Colon (tissue), 2 donors: ENCODE results near the gene UBE2D2.

Experiments used
- FAIRE-seq: peaks from 2 replicates; lab custom pipeline; 2012; peaks lifted over from hg19 to GRCh38; lab: Jason Lieb, UNC
- donor health status: control.
- donor health status: control.

The UBE2D2 gene

DNA sequence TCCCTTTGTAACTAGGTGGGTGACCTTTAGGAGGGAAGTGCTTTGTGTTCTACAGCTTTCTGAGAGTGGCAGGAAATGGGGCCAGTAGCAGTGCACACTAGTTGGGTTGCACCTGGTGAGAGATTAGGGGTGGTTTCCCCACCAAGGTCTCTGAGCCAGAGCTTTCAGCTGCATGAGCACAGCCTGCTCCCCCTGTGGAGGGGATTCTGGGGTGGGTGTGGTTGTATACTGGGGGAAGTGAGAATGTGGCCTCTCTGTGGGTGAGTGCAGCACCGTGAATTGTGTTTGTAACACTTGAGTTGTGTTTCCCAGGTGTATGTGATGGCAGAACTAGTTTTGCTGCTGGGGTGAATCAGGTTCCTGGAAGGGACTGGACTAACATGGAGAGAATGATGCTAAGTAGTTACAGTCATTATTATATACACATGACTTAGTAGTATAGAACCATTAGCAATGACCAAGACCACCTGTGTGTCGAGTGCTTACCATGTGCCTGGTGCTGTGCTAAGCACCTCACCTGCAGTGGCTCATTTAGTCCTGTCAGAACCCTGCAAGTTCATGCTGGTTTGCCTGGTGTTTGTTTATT, 75.2 kb downstream of the UBE2D2 start:
- FAIRE-seq = no peak

DNA sequence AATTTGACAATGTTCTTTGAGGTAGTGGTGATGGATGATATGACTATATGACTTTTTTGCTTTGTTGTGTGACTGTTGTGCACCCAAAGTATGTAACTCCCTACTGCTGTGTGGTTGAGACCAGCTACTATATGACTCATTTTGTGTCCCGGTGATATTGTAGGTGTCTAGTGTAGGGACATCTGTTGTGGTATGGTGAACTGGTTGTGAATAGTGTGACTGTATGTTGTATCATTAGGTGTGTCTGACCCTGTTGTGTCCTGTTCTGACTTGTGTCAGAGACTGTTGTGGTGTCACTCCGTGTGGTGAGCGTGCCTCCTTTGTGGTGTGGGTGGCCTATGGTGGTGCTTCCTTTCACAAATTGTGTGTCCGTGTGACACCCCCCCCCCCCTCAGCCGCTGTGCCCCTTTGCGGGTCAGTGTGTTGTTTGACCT, 75.9 kb downstream of the UBE2D2 start:
- no peak for FAIRE-seq

DNA sequence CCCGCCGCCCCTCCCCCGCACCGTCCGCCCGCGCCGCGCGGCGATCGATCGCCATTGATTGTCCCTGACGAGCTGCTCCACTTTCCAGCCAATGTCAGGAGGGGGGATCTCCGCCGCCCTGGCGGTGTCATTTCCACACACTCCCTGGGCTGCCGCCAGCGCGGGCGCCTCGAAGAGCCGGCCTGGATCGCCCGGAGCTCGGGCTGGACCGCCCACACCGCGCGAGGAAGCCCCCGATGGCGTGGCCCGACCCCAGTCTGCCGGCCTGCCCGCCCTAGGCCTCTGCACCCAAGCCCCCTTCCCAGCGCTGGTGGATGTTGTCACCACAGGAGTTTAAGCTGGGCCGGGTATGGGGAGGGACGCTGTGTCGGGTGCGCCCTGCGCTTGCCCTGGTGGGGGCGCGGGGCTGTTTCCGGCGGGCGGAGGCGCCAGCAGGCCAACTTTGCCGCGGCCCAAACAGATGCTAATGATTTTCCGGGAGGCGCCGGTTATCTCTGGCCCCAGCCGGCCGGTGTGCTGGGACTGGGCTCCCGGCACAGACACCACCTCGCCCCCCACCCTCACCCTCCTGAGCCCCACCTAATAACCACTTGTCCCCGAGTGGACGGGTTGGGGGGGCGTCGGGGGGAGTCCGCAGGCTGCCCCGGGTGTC, 76.4 kb downstream of the UBE2D2 start:
- no peak for FAIRE-seq

DNA sequence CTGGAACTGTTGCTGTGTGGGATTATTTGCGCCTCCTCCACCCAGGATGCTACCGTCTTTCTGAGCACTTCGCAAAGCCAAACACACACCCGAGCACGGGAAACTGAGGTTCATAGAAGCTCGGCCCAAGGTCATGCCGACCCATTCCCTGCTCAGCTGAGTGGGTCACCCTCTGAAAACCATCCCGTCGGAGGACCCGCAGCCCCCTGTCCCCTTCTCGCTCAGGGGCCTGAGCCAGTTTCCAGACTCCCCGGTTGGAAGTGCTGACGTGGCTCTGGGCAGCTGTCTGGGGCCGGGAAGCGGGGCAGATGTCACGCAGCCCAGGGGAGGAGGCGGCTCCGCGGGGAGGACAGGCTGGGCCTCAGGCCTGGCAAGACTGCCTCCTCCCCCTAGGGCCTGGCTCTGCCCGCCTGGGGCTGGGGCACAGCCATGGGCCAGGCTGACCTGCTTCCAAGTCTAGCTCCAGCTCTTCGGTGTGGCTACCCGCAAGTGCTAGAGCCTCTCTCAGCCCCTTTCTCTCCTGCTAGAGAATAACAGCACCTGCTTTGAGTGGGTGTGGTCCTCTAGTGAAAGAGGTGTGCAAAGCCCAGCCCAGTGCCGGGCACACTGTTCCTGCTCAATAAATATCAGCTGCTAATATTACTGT, 77.1 kb downstream of the UBE2D2 start:
- FAIRE-seq = no peak

DNA sequence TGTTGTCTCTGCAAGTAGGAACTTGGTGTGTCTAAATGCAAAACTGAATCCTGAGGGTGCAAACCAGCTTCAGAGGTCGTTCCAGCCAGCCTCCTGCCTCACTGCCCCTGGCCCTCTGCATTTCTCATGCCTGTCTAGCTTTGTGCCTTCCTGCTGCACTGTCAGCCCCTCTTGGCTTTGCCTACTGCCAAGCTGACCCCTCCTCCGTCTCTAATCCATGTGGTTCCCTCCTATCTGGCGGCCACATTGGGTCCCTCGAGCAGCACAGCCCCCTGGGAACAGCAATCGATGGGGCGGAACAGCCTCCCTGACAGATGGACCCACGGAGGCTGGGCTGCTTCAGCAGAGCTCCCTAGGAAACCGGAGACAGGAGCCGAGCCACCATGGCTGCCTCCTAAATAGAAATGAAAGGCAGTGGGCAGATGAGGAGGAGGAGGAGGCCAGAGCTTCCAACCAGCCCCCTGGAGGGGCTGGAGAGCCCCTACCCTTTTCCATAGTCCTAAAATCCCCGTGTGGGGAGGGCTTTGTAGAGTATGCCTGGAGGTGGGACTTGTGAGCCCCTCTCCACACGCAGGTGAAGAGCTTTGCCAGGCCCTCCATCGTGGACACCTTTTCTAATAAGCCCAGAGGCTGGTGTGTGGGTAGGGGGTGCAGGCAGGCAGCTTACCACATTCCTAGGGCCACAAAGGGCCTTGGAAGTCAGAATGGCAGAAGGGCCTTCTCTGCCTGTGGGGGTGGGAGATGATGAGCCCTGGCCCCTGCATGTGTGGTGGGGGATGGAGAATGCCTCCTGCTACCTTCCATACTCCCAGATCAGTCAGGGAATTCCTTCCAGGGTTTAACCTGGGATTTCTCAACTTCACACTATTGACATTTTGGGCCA, 77.8 kb downstream of the UBE2D2 start:
- FAIRE-seq = no peak

DNA sequence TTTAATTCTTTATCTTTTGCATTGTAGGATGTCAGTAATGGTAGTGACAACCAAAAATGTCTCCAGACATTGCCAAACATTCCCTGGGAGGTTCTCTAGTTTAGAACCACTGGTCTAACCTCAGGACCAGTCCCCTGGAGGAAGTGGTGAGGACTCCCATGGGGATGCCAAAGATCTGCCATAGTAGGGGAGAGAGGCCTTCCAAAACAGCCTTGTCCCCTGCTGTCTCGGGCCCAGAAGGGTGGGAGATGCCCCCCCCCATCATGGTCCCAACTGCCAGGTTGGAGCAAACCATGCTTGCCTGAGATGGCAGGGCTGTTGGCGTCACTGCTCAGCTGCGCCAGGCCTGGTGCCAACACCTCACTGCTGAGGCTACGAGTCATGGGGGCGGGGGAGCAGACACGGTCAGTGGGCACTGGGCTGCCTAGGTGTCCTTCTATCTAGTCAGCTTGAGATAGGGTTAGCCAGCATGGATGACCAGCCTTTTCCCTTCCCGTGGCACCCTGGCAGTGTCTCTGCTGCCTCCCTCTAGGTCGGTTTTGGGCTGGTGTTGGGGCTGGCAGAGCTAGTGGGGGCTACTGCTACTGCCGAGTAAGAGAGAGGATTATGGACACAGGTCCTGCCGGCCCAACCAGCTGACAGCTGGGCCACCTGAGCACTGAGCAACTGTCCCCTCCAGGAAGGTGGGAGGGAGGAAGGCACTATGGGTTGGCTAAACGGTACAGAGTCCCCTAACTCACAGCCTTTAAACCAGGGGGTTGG, 78.7 kb downstream of the UBE2D2 start:
- FAIRE-seq = no peak

DNA sequence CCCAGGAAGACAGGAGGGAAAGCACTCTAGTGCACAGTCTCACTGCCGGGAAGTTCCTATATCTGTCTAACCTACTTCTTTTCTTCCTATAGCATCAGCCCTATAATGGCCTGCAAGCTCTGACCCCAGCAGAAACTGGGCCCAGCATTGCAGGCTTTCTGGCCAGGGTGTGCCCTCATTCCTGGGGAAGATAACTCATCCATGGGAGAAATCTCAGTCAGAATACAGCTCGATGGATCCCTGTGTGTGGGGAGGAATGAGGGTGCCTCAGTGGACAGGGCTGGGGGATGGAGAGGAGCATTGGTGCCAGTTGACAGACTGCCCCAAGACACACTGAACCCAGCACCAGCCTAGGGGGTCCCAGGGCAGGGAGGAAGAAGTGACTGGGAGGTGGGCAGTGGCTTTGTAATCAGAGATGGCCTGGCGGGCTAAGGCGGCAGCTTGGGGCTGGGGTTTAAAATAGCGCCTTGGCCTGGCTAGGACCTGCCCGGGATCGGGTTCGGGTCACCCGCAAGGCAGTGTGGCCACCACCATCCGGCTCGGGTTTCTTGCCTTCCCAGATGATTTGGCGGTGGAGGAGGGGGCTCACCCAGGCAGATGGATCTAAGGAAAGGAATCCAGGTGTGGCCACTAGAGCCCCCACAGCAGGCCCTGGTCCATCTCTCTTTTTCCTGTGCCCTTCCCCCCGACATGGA, 79.4 kb downstream of the UBE2D2 start:
- no peak for FAIRE-seq

DNA sequence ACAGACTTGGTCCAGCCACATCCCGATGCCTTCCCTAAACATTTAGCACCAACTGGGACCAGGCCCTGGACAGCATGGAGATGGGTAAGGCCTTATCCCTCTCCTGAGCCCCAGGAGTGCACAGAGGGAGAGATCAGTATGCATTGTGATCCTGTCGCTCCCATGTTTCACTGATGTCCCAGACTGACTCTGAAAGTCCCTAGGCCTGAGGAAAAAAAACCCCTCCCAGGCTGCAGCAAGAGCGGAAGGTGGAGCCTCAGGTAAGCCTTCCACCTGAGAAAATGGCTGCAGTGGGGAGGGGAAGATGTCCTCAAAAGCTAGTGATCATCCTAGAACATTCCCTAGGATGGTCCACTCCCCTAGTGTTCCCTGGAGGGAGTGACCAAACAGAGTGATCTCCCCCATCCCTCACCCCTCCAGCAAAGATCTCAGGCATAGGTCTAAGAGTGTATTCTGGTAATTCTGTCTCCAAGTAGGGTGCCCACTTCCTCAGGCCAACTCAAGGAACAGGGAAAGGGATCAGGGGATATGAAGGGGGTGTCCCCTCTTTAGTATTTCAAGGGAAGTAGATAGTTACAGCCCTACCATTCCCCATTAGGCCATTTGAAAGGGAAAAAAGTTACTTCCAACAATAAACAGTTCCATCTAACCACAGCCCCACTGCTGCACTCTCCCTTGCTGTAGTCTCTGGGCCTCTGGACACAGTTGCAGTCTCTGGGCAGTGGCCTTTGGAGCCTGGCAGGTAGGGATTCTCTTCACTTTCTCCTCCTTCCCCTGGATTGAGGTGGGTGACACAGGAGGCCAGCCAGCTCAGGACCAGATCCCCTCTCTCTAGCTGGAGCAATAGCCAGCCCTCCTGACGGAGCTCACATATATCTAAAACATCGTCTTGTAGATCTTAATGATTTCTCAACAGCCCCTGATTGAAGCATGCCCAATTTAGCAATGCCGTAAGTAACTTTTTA, 80.3 kb downstream of the UBE2D2 start:
- no peak for FAIRE-seq

DNA sequence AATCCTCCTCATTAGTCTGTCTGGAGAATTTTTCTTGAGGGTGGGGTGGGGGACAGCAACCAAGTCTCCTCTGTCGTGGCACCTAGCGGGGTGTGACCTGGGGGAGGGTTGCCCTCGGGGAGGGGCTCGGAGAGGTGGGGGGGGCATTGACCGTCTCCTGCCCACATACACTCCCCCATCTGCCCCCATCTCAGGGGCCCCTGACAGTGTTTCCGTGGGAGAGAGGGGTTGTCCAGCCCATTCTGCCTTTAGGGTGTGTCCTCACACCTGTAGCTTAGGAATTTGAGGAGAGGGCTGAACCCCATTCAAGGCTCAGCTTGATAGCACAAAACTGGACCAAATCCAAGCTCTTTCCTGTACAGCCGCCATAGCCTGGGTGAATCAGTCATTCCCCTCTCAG, 81.1 kb downstream of the UBE2D2 start:
- no peak for FAIRE-seq

DNA sequence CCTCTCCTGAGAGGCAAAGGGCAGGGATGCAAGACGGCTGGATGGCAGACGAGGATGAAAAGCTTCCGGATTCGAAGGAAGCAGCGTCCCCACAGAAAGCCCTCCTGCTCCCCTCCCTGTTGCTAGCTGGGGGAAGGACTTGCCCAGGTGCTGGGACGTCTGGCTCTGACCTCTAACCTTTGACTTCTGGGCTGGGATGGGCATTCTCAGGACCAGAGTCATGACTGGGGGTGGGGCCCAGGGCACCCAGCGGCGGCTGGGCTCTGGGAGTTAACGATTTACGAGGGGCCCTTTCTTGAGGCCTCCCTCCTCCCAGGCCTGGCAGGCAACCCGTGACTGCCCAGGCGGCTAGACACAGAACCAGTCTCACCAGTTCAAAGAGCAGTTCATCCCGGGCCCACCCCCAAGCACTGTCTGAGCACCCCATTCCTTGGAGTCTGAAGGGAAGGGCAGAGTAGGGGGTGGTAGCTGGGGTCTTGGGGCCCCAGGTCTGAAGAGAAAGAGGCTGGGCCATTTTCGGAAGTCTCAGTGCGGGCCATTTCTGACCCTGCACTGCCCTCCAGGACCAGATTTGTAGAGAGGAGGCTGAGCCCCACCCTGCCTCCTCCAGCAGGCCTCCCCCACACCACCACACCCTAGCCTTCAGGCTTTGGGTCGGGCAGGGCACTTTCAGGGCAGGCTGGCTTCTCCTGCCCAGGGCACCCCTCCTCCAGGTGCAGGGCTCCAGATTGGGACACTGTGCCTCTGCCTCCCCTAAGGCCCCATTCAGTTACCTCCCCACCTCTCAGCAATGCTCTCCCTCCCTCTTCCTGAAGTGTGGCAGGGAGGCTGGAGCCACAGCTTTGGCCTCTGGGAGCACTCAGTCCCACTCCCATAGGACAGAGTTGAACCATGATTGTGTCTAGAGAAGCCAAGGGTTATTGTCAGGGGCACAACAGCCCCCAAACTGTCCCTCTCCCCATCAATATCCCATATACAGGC, 82.0 kb downstream of the UBE2D2 start:
- FAIRE-seq = no peak

DNA sequence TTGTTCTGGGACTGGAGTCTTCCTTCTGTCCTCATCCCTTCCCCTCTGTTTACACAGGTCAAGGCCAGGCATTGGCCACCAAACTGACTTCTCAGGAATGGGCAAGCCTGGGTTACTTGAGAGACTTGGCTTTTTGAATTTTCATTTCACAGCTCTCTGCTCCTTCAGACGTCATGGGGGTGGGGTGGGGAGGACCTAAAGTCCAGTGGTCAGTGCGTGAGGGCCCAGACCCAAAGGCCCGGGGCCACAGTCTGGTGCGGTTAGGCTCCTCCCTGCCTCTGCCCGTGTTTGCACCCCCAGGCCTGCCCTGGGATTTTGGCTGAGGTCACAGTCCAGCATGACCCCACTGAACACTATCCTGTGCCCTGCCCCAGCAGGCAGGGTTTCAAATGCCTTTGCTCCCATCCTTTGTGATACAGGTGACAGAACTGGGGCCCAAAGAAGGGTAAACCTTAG, 82.9 kb downstream of the UBE2D2 start:
- FAIRE-seq = no peak

DNA sequence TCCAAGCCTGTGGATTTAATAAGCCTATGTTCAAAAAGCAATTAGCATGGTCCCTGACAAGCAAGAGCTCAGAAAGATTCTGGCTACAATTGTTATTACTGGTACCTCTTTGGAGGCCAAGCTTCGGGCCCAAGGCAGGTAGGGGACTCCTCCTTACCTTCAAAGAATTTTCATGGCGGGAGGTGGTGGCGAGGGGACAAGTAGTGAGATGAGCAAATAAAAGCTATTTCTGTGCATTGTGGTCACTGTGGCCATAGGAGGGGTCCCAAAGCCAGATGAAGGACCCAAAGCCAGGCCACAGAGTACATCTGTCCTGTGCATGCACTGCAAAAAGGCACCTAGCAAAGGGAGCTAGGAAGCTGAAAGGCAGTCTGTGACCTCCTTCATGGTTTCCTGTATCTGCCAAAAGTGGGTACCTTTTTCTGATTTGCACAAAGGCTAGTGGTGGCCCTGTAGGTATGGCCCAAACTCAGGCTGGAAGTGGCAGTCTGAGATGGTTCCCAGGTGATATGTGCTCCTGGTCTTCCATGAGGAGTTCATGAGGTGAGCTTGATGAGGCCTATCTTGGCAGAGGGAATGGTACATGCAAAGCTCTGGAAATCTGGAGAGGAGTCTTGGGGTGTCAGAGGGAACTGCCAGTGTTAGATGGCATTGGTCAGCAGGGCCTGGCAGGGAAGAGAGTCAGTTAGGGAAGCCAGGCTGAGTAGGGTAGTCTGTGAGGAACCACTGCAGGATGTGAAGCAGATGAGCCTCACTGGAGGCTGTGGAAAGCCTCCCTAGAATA, 83.7 kb downstream of the UBE2D2 start:
- FAIRE-seq = no peak

DNA sequence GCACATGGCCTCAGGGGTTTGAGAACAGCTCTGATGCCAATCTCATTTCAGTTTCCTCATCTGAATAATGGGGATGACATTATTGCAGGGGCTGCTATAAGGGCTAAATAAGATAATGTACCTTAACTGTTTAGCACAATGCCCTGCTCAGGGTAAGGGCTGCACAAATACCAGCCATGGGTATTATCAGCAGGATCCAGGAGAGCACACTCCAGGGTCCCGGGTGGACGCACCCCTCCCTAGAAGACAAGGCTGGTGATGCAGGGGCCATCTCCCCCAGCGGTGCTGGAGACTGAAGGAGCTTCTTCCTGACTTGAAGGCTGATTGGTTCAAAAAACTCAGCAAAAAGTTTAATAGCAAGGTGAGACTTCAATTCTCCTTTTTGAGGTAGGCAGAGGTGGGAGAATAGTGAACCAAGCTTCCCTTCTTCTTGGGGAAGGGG, 84.3 kb downstream of the UBE2D2 start:
- FAIRE-seq = no peak

DNA sequence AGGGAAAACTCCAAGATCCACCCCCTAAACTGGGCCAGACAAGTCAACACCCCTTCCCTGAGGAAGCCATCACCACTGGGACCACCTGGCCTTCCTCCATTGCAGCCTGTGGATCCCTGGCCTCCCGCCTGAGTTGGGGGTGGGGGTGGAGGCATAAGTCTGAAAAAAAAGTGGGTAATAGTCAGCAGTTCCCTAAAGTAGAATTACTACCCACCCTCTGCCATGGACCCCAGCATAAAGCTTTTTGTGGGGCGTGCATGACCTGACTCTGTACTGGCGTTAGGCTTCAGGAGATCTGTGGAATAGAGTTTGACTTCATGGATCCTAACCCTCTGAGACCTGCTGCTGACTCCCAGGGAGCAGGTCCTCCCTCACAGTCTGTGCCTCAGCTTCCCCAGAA, 85.0 kb downstream of the UBE2D2 start:
- no peak for FAIRE-seq

DNA sequence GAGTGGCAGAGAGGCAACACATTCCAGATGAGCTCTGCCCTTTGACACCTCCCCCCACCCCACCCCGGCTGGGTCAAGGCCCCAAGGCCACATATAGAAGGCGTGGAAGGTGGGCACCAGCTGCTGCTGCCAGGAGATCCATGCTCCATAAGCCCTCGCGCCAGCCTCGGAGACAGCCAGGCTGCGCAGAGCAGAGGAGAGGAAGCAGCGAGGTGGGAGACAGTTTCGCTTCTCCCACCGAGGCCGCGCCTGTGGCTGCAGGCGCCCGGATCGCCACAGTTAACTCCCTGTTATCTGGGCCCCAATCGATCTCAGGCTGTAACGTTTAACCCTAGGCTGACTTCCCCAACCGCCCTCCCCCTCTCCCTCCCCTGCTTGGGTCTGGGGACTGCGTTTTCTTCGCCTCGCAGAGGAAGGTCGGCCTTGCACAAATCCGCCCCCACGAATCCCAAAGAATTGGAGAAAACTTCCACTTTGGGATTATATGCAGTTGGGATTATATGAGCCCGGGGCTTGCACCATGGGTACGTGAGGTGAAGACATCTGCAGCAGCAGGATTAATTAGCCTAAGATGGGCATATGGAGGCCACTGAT, 85.9 kb downstream of the UBE2D2 start:
- no peak for FAIRE-seq

DNA sequence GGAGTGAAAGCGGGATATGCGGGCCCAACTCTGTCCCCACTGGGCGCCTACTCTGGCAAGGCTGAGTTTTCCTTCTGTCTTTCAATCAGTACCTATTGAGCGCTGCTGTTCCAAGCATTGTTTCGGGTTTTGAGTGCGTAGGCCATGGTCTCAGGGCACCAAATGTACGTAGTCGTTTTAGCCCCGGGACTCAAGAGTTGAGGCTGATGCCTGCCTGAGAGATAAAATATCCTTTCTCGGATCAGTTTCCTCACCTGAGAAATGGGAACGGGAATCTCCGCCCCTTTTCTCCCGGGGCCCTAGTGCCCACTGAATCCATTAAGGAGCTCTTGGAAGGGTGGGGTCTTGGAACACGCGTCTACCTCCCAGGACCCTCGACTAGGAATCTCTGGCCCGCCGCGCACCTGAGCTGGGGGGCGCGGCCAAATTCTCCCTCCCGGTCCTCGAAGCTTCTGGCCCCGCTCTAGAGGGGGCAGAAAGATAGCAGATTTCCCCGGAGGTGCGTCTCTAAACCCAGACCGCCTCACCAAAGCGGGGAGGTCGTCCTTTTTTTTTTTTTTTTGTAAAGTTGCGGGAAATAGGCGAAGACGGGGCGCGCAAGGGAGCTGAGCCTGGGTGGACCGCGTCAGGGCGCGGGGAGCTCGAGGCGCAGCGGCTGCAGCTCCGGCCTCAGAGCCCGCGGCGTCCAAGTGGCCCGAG, 86.5 kb downstream of the UBE2D2 start:
- FAIRE-seq = no peak
